NCI-H82 (cell line): ENCODE measurements around the gene MYH15.
"Not testable (repeated sequence)": the region's sequence is repeated elsewhere in the genome, so short reads cannot be mapped to it uniquely, and the experiment has no call there.

Experiments
- DNase-seq: peaks from one replicate; lab custom pipeline; 2025; lab: John Stamatoyannopoulos, UW

MYH15 gene

DNA sequence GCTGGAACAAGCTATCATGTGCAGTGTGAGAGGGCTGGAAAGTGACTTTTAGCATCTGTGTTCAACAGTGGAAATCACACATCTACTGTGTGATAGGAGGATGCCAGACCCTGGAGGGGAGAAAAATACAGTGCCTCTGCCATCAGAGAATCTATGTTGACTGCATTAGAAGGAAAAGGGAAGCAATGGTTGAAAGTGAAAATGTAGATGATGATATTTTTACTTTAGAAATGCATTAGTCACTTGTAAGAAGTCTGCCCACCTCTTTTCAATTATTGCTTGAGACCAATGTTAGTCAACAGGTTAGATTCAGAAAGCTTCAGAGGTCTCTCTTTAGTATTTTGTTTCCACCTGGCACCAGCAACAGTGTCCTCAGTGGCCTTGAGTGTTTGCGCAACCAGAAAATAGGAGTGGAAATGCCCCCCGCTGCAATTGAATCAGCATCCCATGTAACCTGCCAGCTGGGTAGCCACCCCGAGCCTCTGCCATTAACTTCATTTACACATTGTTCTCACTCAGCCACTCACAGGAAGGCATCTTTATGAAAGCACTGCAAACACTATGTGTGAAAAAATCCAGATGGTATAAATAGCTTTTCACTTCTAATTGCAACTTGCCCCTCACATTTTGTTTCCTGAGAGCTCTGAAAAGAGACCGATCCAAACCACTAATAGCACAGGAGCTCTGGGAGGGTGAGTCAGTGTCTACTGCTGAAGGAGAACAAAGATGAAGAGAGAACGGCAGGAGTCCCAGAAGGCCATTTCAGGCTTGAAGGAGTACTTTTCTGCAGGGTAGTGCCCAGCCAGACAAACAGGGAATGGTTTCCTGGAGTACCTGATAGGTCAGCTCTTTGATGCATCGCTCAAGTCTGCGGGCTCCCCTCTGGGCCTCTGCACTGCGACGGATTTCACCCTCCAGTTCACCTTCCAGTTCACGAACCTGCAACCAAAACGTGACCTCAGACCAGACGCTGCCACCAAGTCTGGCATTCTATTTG is 122.0 kb downstream of the MYH15 start:
- no peak for DNase-seq

DNA sequence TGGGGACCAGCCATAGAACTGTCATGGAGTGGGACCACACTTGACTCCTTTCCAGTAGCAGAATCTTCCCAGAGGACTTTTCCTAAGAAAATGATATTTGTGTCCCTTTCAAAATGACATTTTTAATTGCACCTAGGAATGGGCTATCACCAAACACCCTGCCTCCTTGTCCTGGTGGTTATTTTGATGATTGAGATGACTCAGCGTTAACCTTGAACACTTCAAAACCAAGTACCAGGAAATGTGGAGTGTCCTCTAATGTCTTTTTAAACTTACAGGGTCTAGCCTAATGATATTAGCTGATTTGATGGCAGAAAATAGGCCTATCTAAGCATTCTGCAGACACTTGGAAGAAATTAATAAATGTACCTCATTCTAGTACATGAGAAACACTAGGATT is 123.3 kb downstream of the MYH15 start:
- DNase-seq = no peak

DNA sequence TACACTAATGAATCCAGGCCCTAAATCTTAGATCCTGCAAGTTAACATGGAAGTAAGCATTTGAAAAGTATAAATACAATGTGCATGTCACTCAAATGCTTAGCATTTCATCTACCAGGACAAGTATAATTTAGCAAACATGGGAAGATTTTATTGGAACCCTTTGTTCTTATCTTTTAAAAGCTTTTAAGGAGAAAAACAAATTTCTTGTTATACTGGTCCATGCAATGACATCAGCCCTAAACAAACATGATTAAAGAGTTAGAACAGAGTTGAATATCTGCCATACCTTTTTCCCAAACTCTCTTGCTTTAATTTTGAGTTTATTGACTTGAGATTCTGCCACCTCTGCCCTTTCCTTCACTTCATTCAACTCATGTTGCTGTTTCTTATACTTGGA is 127.1 kb downstream of the MYH15 start:
- no peak for DNase-seq

DNA sequence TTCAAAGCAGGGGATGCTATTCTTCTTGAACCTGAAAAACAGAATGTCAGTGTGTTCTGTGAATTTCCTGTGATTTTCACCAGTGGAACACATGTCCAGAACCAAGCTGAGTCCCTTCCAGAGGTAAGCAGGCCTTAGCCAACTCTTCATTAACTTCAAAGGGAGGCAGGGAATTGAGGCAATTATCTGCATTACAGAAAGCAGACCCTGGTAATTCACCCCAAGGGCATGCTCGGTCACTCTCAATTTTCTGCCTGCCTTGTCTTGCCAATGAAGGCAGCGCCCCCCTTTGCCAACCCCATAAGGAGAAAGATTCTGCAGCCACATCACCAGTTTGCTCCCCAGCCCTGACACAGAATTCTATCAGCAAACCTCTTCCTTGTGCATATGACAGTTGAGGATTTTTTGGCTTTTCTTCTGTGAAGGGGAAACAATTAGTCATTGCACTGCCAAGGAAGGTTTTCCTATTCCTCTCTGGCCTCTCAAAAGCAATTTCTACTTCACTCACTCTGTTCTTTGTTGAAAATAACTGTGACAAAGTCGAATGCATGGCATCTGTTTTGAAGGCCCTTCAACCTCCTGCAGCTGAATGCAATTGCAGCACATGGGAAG is 128.8 kb downstream of the MYH15 start:
- DNase-seq = no peak

DNA sequence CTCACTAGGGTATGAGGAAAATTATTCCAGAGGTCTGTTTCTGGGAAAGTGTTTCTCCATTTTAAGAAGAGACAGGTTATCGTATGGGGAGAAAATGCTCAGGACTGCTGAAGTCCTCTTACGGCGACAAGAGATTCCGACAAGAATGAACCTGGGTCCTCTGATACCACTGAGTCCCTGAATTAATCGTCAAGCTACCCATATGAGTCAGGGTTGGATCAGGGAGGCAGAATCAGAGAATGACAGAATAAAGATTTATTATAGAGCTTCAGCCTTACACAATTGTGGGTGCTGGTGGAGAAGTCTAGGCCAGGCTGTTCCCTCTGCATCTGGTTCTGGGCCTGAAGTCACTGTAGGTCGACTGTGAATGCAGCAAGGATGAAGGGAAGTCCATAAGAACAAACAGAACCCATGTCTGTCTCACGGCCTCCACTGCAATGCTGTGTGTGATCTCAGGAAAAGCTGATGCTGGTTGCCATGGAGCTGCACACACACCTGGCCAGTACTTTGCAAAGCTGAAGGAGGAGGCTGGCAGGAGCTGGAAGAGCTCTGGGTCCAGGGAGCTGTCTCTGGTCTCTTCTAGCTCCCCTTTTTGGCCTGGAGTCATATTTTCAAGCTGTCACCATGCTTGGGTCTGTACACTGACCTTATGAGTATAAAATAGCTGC is 130.1 kb downstream of the MYH15 start:
- DNase-seq = no peak

DNA sequence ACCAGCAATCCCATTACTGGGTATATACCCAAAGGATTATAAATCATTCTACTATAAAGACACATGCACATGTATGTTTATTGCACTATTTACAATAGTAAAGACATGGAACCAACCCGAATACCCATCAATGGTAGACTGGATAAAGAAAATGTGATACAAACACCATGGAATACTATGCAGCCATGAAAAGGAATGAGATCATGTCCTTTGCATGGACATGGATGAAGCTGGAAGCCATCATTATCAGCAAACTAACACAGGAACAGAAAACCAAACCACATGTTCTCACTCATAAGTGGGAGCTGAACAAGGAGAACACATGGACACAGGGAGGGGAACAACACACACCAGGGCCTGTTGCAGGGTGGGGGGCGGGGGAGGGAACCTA is 131.4 kb downstream of the MYH15 start:
- DNase-seq = not testable (repeated sequence)

DNA sequence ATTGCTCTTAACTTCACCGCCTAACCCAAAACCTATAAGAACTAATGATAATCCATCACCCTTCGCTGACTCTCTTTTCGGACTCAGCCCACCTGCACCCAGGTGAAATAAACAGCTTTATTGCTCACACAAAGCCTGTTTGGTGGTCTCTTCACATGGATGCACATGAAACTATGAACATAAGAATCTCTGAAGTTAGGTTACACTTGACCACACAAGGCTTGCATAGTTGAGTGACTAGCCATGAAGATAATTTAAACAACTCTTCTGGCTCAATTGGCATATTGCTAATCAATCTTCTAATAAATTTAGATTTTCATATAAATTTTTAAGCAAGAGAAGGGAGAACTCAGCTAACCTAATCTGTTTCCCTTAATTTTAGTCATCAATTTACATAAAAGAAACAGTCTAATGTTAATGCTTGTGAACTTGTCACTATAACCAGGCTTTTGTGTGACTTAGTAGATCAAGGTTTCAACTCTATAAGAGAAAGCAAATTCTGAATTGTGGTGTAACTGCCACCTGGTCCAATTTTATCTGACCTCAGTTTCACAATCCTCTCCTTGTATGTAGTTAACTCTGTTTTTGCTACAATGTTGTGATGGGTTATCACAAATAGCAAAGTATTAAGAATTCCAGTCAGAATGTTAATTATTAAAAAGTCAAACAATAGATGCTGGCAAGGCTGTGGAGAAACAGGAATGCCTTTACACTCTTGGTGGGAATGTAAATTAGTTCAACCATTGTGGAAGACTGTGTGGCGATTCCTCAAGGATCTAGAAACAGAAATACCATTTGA is 132.0 kb downstream of the MYH15 start:
- no peak for DNase-seq

DNA sequence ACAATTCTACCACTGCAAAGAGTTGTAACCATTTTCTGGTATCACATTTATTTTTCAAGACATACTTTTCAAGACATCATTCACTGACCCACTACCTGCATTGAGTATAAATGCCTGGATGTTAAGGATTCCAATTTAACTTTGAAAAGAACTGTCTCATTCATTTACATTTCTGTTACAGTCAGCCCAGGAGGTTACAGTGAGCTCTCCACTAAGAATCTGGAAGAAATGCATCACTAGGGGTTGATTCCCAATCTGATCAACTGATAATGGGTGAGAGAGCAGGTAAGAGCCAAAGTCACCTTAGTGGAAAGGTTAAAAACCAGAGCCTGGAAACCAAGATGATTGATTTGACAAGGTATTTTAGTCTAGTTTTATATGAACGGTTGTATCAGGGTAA is 133.0 kb downstream of the MYH15 start:
- no peak for DNase-seq

DNA sequence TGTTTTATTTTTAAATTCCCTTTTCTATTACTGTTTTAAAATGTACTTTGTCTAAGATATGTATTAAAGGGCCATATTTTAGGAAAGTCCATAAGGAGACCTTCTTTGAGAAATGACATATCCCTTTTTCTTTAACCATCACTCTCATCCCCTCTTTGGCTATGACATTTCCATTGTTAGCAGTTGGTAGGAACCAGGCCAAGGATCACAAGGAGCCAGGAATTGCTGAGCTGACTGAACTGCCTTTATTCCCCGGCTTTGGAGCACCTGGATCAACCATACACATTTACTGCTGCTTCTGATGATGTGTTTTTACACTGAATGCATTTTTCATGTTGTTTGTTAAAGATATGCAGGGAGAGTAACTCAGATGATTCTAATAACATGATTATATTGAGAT is 134.4 kb downstream of the MYH15 start:
- DNase-seq = no peak

DNA sequence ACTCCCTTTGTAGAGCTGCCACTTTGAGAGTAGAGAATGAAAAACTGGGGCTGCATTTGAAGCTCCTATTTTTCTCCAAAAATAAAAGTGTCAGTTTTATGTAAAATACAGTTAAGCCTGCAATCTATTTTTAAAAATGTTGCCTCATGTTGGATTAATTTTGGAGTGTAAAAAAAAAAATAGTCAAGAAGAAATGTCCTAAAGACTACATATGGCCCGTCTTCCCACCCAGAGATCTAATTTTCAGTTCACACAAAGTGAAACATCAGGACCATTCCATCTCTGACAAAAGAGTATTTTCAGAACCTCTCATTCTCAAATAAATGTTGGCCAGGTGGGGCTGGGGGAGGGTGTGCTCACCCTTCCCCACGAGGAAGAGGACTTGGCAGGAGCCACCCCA is 151.4 kb downstream of the MYH15 start:
- no peak for DNase-seq

DNA sequence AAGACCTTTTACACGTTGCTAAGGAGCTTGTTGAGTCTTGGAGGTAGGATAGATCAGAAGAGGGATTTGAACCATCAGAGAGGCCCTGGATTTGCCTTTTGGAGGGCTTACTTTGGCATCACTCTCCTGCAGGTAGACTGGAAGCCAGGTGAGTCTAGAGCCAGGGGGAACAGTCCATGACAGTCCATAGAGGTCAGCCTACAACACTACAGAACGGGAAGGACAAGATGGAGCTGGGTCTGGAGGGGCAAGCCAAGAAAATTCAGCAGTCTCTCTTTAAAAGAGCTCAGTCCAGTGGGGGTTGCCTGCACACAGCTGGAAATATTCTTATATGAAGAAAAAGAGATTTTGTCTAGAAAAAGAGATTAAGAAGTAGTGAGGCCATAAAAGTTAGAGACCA is 153.4 kb downstream of the MYH15 start:
- DNase-seq = no peak

DNA sequence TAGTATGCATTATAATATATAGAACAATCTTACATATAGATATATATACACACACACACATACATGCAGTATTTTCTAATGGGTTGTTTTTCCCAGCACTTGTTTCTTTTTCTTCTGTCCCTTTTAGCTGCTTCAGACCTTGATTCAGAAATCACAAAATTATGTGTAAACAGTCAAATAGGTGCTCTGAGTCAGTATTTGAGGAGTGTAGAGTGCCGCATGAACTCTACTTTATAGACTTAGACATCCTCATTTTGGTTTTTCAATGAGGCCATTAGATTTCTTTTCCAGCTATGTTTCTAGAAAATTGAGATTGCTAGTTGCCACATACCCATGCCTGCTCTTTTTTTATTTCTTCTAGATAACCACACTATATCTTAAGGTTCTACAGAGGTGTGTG is 155.8 kb downstream of the MYH15 start:
- no peak for DNase-seq

DNA sequence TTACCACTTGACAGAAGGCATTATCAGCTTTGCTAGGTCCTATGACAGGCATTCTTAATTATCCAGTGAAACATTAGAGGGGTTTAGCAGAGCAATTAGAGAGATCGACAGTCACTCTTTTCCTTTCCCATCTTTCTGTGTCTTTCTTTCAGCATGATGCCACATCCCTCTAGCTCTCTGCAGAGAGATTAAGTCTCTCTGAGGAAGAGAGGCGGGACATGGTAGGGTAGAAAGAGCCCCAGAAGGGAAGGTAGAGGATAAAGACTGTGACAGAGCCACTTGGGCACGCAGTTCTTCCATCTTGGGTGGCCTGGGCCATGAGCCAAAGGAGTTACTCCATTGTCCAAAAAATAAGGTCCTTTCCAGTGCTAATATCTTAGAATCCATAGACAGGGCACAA is 158.2 kb downstream of the MYH15 start:
- DNase-seq = peak; percentile 99

DNA sequence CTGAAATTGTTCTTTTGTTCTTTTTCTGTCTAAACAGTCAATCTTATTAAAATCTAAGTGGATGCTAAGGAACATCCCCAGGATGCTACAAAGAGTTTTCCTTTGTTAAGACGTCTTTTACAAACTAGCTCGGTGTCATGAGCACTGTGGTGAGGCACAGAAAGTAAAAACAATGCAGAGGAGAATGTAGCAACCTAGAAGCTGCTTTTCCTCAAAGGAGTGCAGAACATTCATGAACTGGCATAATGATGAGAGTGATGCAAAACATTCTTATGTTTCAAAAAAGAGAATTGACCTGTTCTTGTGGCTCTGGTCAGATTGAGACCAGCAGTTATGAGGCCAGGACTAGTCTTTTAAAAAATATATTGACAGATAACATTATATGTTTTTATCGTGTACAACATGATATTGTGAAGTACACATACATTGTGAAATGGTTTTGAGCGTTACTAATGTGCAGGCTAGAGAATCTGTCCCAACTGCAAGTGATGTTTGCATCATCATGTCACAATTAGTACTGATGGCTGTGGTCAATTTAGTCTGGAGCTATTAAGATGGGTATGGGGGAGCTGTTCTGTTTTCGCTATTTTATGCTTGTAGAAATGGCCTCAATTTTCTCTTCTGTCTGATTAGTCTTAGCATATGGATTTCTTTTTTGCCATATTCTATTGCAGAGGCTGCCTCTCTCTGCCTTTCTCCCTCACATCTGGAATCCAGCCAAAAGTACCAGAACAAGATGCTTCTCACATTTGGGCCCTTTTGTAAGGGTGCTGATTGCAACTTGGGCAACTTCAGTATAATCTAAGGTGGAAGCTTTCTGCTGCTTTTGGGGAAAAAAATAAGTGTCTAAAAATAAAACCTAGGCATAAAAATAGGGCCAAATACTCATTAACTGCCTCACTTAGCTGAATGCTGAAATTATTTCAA is 163.8 kb downstream of the MYH15 start:
- DNase-seq = no peak

DNA sequence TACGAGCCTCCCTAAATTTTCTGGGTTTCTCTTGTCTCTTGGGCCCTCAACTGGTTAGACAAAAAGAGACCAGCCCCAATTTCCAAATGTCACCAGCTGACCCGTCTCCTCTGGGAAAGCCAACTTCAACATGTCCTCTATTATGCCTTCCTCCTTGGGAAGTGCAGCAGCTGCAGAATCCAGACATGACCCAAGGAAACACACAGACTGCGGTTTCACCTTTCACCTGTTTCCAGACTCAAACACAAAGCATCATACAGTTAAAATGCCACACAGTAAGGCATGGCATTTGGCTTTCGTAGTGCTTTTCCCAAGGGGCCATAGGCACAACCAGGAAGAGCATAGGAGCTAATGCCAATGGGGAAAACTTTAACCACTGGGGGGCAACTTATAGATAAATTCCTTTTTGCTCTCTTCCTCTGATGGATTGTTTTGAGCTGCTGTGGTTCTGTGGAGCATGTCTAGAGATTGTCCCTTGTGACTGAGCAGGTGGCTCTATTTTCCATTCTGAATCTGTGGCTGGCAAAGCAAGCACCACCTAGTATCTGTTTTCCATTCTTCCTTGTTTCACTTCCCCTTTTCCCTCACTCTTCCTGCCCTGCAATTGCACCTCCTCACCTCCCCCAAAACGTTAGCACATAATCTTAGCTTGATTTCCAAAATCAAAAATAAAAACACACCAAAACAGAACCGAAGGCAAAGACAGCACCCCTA is 164.7 kb downstream of the MYH15 start:
- no peak for DNase-seq

DNA sequence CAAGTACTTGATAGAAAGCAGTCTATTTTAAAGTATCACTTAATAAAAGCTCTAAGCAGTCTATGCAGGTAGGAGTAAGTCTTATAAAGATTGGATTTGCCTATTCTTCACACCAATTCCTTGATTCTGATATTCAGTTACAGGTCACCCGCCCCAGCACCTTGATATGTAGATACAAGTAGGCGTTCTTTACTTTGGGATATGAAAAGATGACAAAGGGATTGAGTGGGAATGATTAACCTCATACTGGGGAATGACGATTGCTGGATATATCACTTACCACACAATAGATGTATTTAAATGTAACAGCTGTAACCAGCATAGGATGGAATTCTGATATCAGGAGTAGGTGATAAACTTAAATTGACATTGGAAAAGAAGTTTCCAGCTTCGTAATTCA is 166.9 kb downstream of the MYH15 start:
- DNase-seq = no peak

DNA sequence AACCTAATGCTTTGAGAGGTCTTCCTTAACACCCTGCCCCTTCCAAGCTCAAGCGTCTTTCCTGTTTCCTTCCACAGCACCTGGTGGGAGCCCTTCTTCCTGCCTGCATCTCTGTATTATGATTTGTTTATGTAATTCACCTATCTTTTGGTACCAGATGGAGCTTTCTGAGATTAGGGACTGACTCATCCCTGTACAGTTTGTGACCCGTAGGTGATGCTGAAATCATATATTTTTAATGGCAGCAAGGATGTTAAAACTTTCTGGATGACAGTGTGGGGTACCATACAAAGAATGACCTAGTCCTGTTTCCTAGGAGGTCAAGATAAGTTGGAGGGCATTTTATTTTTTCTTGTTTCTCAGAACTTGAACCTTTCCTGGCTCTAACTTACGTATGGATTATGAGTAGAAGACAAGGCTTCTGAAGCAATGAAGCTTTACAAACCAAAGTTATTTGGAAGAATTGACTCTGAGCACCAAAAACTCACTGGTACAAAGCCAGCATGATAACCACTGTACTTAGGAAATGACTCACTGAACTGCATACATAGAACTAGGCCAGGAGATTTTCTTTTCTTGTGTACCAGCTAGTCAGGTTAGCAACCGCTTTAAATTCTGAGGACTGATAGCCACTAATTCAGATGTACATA is 167.4 kb downstream of the MYH15 start:
- DNase-seq = no peak

DNA sequence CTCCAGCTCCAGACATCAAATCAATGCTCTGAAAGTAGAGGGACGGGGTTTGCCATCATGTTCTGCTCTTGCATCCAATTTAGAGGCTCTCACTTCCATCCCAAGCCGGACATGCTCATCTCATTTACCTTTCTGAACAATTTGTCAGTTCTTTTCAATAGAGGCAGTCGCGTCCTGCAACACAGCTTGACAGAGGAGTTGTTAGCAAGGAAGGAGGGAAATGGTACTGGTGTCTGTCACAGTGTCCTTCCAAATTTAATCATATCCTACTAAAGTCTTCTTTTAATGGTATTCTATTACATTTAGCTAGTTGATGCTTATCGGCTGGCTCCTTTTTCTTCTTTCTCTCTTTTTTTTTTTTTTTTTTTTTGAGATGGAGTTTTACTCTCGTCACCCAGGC is 168.5 kb downstream of the MYH15 start:
- DNase-seq = no peak

DNA sequence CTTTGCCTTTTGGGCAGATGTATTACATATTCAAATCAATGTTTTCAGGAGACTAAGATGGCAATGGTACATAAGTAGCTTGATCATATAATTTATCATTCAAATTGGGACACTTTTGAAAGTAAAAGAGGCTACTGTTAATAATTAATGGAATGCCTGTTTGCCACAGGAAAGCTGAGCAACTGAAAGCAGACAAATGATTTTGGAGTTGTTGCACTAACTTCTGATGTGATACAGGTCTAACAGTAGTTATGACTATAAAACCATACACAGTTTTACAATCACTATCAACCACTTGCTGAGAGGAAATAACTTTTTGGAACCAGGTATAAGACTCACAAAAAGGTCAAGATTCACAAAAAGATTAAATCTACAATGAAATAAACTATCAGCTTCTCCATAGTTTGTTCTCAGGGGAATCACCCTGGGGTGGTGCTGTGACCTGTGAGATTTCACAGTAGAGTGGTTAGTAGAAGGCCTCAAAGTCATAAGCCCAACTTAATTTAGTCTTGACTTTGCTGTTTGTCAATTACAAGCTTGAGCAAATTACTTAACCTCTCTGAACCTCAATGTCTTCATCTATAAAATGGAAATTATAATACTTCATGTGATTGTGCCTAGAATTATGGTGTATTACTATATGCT is 171.4 kb downstream of the MYH15 start:
- no peak for DNase-seq
